Stimulated activated CD4-positive, alpha-beta T cell treated with anti-CD3 and anti-CD28 coated beads, TNF-alpha, amount 100 ng/mL, for 24 hours (primary cell): Measurements from ENCODE around the gene LZTR1.
"Not testable (repeated sequence)": the region's sequence is repeated elsewhere in the genome, so short reads cannot be mapped to it uniquely, and the experiment has no call there.

Experiments
- DNase-seq, 3 experiments: peaks; one replicate each; pipeline ENCODE4 v3.0.0-alpha.2; 2020; ENCODE audit warnings: low read depth in 3 of 3

The LZTR1 gene

DNA sequence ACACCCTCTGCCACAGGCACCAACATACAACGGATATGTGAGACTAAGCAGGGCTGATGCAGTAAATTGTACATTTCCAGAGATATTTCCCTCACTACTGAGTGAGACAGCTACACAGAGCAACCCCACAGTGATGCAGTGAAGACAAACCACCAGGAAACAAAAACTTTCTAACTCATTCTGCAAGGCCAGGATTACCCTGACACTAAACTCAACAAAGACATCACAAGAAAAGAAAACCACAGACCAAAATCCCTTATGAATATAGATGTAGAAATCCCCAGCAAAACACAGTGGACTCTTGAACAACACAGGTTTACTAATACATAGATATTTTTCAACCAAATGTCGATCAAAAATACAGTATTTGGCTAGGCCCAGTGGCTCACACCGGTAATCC lies 51.8 kb downstream of the LZTR1 start:
- DNase-seq, result no peak

GRCh38 chr22:21034989-21035388 lies 52.9 kb downstream of the LZTR1 start:
- DNase-seq, result no peak

- no peak for DNase-seq
These were observed 56.3 kb downstream of the LZTR1 start for GRCh38 chr22:21038405-21038804.

DNA sequence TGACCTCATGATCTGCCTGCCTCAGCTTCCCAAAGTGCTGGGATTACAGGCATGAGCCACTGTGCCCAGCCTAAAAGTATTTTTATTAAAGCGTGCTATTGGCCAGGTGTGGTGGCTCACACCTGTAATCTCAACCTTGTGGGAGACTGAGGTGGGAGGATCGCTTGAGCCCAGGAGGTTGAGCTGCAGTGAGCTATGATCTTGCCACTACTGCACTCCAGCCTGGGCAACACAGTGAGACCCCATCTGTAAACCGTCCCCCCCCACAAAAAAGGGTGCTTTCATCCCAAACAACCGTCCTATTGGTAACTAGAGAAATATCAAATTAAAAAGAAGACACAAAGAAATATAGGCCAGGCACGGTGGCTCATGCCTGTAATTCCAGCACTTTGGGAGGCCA lies 57.1 kb downstream of the LZTR1 start:
- DNase-seq, result not testable (repeated sequence)

DNA sequence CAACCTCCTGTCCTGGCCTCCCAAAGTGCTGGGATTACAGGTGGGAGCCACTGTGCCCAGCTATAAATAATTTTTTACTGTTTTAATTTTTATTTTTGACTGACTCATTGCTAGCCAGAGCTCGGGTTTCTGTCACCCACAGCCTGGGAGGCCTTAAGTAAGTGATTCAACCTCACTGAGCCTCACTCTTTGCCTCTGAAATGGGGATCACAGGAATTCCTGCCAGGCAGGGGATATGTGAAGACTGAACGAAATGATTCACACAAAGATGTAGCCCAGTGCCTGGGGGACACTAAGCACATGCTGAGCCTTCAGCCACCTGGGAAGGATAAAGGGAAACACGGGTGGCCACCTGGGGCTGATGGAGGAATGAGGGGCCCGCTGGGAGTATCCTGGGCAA lies 59.8 kb downstream of the LZTR1 start:
- no peak for DNase-seq

DNA sequence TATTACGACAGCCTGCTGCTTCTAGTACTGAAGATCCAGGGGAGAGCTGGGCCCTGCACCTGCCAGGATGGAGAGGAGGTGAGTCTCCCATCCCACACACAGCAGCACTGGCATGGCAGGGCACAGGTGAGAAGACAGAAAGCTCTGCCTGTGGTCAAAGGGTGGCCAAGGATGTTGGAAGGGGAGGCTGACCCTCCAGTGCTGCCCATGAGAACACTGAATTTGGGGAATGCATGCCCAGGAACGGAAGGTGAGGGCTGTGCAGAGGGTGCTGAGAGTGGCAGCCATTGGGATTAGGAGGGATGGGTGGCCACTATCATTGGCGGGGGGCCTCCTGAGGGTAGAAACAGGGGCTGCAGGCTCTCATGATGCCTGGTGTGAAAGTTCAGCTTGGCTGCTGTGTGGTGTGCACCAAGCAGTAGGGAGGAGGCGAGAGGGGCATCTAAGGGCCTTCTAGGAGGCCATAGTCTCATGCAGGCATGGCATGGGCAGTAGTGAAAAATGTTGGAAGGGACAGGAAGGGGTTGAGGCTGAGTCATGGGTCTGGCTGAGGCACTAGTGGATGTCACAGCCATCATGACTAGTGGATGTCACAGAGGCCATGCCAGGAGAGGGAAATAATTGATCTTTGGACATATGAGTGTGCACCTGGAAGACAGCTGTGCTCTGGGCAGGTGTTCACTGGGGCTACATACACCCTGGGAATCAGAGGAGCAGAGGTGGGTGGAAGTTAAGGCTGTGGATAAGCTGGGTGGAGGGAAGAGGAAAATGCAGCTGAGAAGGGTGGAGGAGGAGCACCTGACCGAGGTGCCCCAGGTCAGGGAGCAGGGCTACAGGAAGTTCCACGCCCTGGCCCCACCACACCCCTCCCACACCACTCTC lies 61.1 kb downstream of the LZTR1 start:
- DNase-seq, result no peak

GRCh38 chr22:21043860-21044535 lies 61.9 kb downstream of the LZTR1 start:
- DNase-seq, result no peak

GRCh38 chr22:21044931-21045584 lies 63.0 kb downstream of the LZTR1 start:
- DNase-seq, result no peak

GRCh38 chr22:21045585-21046294 lies 63.6 kb downstream of the LZTR1 start, which contains the start of gene LRRC74B:
LRRC74B (plus strand) TSS chr22:21045946; CDS start chr22:21045987, 41 bp downstream.
- peak; percentile 51 to 74 (median 53) for DNase-seq

DNA sequence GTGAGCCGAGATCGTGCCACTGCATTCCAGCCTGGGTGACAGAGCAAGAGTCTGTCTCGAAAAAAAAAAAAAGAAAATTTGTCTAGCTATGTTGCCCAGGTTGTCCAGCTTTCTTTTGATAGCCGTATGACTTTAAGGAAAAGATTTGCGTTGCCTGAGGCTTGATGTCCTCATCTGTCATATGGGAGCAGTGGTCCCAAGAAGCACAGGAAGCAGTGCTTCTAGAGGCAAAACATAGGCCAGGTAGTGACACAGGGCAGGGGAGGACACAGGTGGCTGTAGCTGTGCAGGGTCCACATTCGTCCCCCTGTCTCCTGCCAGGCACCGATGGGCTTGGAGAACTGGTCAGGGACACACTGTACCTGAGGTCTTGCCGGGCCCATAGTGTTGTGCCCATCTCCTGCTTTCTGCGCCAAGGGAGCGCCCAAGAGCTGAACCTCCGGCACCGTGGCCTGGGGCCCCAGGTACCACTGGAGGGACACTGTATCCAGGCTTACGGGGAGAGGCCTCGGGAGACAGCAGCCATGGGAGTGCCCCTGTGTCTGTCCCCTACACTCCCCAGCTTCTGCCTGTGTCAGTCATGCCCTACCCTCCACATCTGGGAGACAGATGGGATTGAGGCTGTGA lies 65.1 kb downstream of the LZTR1 start:
- DNase-seq, result no peak

GRCh38 chr22:21047730-21048129 lies 65.6 kb downstream of the LZTR1 start:
- DNase-seq, result no peak

DNA sequence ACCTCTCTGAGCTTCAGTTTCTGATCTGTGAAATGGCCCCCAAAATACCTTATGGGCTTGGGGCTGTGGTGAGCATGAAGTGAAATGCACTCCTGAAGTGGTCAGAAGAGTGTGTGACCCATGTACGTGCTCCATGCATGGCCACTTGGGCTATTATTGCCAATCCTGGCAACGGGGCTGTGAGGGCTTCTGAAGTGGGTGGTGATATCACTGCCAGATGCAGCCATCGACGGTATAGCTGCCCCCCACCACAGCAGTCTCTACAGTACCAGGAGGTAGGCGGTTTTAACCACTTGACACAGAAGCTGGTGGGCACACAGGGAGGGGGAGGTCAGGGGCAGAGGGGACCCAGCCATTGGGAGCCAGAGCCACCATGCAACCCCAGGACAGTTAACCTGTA lies 66.4 kb downstream of the LZTR1 start:
- not testable (repeated sequence) for DNase-seq
